K562 (cell line): ENCODE data around the gene PROK1. TPM values are rescaled to one million over a fixed set of nuclear protein-coding genes. Genes with fewer than 3 reads are reported as not detected.

Source experiments
- ATAC-seq: fragments of 200-7000 bp; cut with Tn5 transposase; 3 replicates; pipeline ENCODE4 v1.9.1; 2020; ENCODE audit warnings: moderate library complexity
- BruUV-seq: library from RNA; stranded (reverse); fragments of 400-500 nt; replicated peaks from 2 replicates; lab custom pipeline; 2021; lab: Mats Ljungman, UMichigan
- CTCF ChIA-PET: fragments of 300-600 bp; formaldehyde crosslinking; extraction: SDS; loops from one replicate; lab custom pipeline; 2021; ENCODE audit warnings: low intra/inter-chr PET ratio; lab: Yijun Ruan, JAX
- POLR2A ChIA-PET: fragments of 300-600, 350-650 bp; sonication (Branson Sonifier 250); formaldehyde crosslinking; extraction: SDS; loops from one replicate; lab custom pipeline; 2021; ENCODE audit warnings: antibody characterized with exemption, inconsistent platforms; lab: Yijun Ruan, JAX
- DNase-seq, 4 experiments: peaks; one replicate each; pipeline versions ENCODE4 v3.0.0 to v3.0.0-alpha.2; 2011 to 2018; ENCODE audit warnings: low spot score in 3 of 4, mixed read lengths in 3 of 4; ENCODE audit errors: extremely low read depth in 1 of 4
- FAIRE-seq: peaks from 2 replicates; lab custom pipeline; 2011; peaks lifted over from hg19 to GRCh38; lab: Jason Lieb, UNC
- H2AFZ ChIP-seq: 2 replicates; pipeline ENCODE4 v1.6.0; 2011; ENCODE audit warnings: low read depth, low read length, control low read depth, inconsistent platforms
- H3K27ac ChIP-seq: fragments of 200-600 bp; 3 replicates; pipeline ENCODE4 v1.8.0; 2011; ENCODE audit warnings: low read depth, mild to moderate bottlenecking, control low read depth, inconsistent platforms, low read length, moderate library complexity, mixed read lengths; ENCODE audit errors: extremely low read depth
- H3K27me3 ChIP-seq, 2 experiments: fragments of 300-600 bp in 1 of 2; 2 replicates in 1 of 2; 3 replicates in 1 of 2; pipeline versions ENCODE4 v1.6.0 to v1.8.0; 2011; ENCODE audit warnings: inconsistent platforms in 2 of 2, low read length in 2 of 2, mild to moderate bottlenecking in 1 of 2, mixed read lengths in 1 of 2, moderate library complexity in 1 of 2; ENCODE audit not compliant: control insufficient read depth in 2 of 2, insufficient read depth in 2 of 2
- H3K36me3 ChIP-seq: fragments of 300-600 bp; 3 replicates; pipeline ENCODE4 v1.8.0; 2011; ENCODE audit warnings: mild to moderate bottlenecking, low read length, inconsistent platforms; ENCODE audit not compliant: control insufficient read depth, insufficient read depth
- H3K4me1 ChIP-seq, 2 experiments: fragments of 200-600 bp in 1 of 2; replicated peaks in 1 of 2; 2 replicates in 1 of 2; 3 replicates in 1 of 2; pipeline versions ENCODE4 v1.5.1 to v1.8.0; 2011; ENCODE audit warnings: inconsistent platforms in 2 of 2, low read length in 2 of 2, mild to moderate bottlenecking in 1 of 2, mixed read lengths in 1 of 2, moderate library complexity in 1 of 2; ENCODE audit not compliant: control insufficient read depth in 2 of 2, insufficient read depth in 2 of 2
- H3K4me2 ChIP-seq: 2 replicates; pipeline ENCODE4 v1.6.1; 2011; ENCODE audit warnings: low read length, control low read depth, inconsistent platforms, mixed read lengths; ENCODE audit not compliant: insufficient read depth
- H3K4me3 ChIP-seq: fragments of 200-600 bp; sonication (generic), shearing (Covaris generic); 2 replicates; pipeline ENCODE4 v1.5.1; 2016; ENCODE audit warnings: control low read depth, inconsistent platforms
- H3K79me2 ChIP-seq: fragments of 200-600 bp; 3 replicates; pipeline ENCODE4 v1.8.0; 2011; ENCODE audit warnings: low read length, inconsistent platforms; ENCODE audit not compliant: control insufficient read depth, insufficient read depth
- H3K9ac ChIP-seq, 2 experiments: 2 replicates each; pipeline versions ENCODE4 v1.6.0 to v1.6.1; 2011; ENCODE audit warnings: low read depth in 2 of 2, low read length in 2 of 2, control low read depth in 1 of 2, inconsistent platforms in 1 of 2, mild to moderate bottlenecking in 1 of 2, mixed read lengths in 1 of 2; ENCODE audit not compliant: insufficient read depth in 1 of 2
- H3K9me1 ChIP-seq: one replicate; pipeline ENCODE4 v1.6.0; 2011; ENCODE audit warnings: inconsistent platforms, mild to moderate bottlenecking, low read length, moderate library complexity; ENCODE audit not compliant: control insufficient read depth, insufficient read depth
- H3K9me3 ChIP-seq: replicated peaks from 2 replicates; pipeline ENCODE4 v1.5.1; 2011; ENCODE audit warnings: low read depth, low read length, inconsistent platforms; ENCODE audit not compliant: control insufficient read depth, insufficient read depth
- H4K20me1 ChIP-seq: replicated peaks from 2 replicates; pipeline ENCODE4 v1.6.1; 2011; ENCODE audit warnings: low read length, inconsistent platforms, mixed read lengths; ENCODE audit not compliant: control insufficient read depth, insufficient read depth
- ATF3 ChIP-seq, 2 experiments: fragments of 450-650 bp in 1 of 2; sonication (generic) in 1 of 2; formaldehyde crosslinking in 1 of 2; IDR thresholded peaks in 1 of 2; conservative IDR thresholded peaks in 1 of 2; 2 replicates each; pipeline versions ENCODE4 v1.6.1 to v1.8.1; 2016 to 2023; ENCODE audit warnings: mild to moderate bottlenecking in 2 of 2, moderate library complexity in 2 of 2, inconsistent platforms in 1 of 2, missing genetic modification reagents in 1 of 2
- CBX2 ChIP-seq: fragments of 200-600 bp; sonication (generic); IDR thresholded peaks from one replicate; pipeline ENCODE4 v1.6.1; 2012; ENCODE audit warnings: mild to moderate bottlenecking, low read length, inconsistent platforms; ENCODE audit not compliant: insufficient read depth, poor library complexity, severe bottlenecking
- EGR1 ChIP-seq: fragments of 450-650 bp; conservative IDR thresholded peaks from 2 replicates; pipeline ENCODE4 v1.6.1; 2017; ENCODE audit warnings: mild to moderate bottlenecking
- FIP1L1 ChIP-seq: fragments of 200-400 bp; formaldehyde crosslinking; IDR thresholded peaks from 2 replicates; pipeline ENCODE4 v1.6.1; 2018; ENCODE audit warnings: mild to moderate bottlenecking, low read depth, low read length; ENCODE audit not compliant: poor library complexity, severe bottlenecking
- GTF2A2 ChIP-seq: IDR thresholded peaks from 2 replicates; pipeline ENCODE4 v1.6.1; 2016; ENCODE audit warnings: mild to moderate bottlenecking, missing genetic modification characterization, missing compliant biosample characterization
- ILK ChIP-seq: fragments of 450-650 bp; IDR thresholded peaks from 2 replicates; pipeline ENCODE4 v1.6.1; 2016; ENCODE audit warnings: missing genetic modification characterization, low read depth, mild to moderate bottlenecking, missing compliant biosample characterization, moderate library complexity, borderline replicate concordance
- MAZ ChIP-seq, 2 experiments: fragments of 450-650 bp in 1 of 2; sonication (generic) in 1 of 2; formaldehyde crosslinking; IDR thresholded peaks in 1 of 2; conservative IDR thresholded peaks in 1 of 2; 2 replicates each; pipeline versions ENCODE4 v1.4.0 to v1.5.0; 2020; ENCODE audit warnings: mild to moderate bottlenecking in 1 of 2, missing genetic modification reagents in 1 of 2
- RAD51 ChIP-seq: fragments of 450-650 bp; IDR thresholded peaks from 2 replicates; pipeline ENCODE4 v1.7.1; 2016; ENCODE audit warnings: low read depth, mild to moderate bottlenecking, borderline replicate concordance
- RBM22 ChIP-seq: fragments of 200-400 bp; formaldehyde crosslinking; IDR thresholded peaks from 2 replicates; pipeline ENCODE4 v1.6.1; 2018; ENCODE audit warnings: low read length, low read depth; ENCODE audit not compliant: poor library complexity, severe bottlenecking
- TCF3 ChIP-seq: sonication (generic); formaldehyde crosslinking; IDR thresholded peaks from 2 replicates; pipeline ENCODE4 v1.4.0; 2020; ENCODE audit warnings: mild to moderate bottlenecking, missing genetic modification reagents
- XRCC3 ChIP-seq: fragments of 450-650 bp; IDR thresholded peaks from 2 replicates; pipeline ENCODE4 v1.6.1; 2017; ENCODE audit warnings: mild to moderate bottlenecking, moderate library complexity
- YY1 ChIP-seq, 3 experiments: IDR thresholded peaks; 2 replicates each; pipeline ENCODE4 v1.6.1; 2011; ENCODE audit warnings: low read length in 2 of 3, mild to moderate bottlenecking in 2 of 3, moderate library complexity in 2 of 3, borderline replicate concordance in 1 of 3, control low read depth in 1 of 3, low read depth in 1 of 3; ENCODE audit not compliant: insufficient read depth in 3 of 3, insufficient replicate concordance in 2 of 3, control insufficient read depth in 1 of 3, insufficient read length in 1 of 3; ENCODE audit errors: extremely low read depth in 1 of 3
- ZBTB2 ChIP-seq: fragments of 450-650 bp; IDR thresholded peaks from 2 replicates; pipeline ENCODE4 v1.6.1; 2016; ENCODE audit warnings: antibody characterized with exemption
- ZNF766 ChIP-seq: fragments of 200-800 bp; sonication (Bioruptor generic); conservative IDR thresholded peaks from 2 replicates; pipeline ENCODE4 v1.6.1; 2016; ENCODE audit warnings: missing genetic modification characterization, missing compliant biosample characterization
- WGBS: fragments of 100-300 bp; shearing (Covaris generic); methylation state at CpG from one replicate; pipeline ENCODE4 v1.1.6; 2016; ENCODE audit warnings: low coverage, mixed read lengths; ENCODE audit not compliant: insufficient coverage; ENCODE audit errors: missing lambda C conversion rate; 5-methylcytosine and 5-hydroxymethylcytosine counted together
- in situ Hi-C: fragments of 300-500 bp; cut with MboI; formaldehyde crosslinking; loops from 4 replicates; pipeline ENCODE4 v1.15.0; 2018; ENCODE audit warnings: inconsistent platforms, mixed read lengths
- intact Hi-C: fragments of 100-400 bp; cut with micrococcal nuclease; formaldehyde crosslinking; loops from 2 replicates; pipeline ENCODE4 v1.14.2; 2022
- polyA plus RNA-seq, 8 experiments: library from polyadenylated mRNA; depleted of rRNA in 4 of 8; stranded (reverse) in 5 of 8; unstranded in 3 of 8; fragments of >200 nt; fragmentation: Nextera tagmentation in 2 of 8; fragmentation: Illumina TruSeq in 1 of 8; extraction: Ambion mirVana in 2 of 8; extraction: Trizol in 1 of 8; gene quantifications; 2 replicates each; pipeline versions ENCODE4 v1.2.1 to v1.2.3, GENCODE V29; 2011 to 2014; ENCODE audit warnings: inconsistent platforms in 1 of 8, missing spikeins in 1 of 8
- total RNA-seq, 7 experiments: library from RNA; depleted of rRNA in 6 of 7; stranded (reverse); fragments of >200 nt in 6 of 7; fragmentation: Illumina TruSeq in 2 of 7; extraction: Trizol in 2 of 7; gene quantifications; 2 replicates each; pipeline versions ENCODE4 v1.2.1 to v1.2.3, GENCODE V29; 2011 to 2021; ENCODE audit warnings: low replicate concordance in 1 of 7

Gene PROK1
- total and polyA plus RNA-seq, 9 of the 15 experiments (the other 6 are each of a cell fraction or from before 2014, with no cell fraction given), result 0.15 TPM; not detected in 8

- no peak for TF ChIP-seq ZNF766 (CRISPR knock-in tag)
- no peak for TF ChIP-seq ZBTB2
- no peak for TF ChIP-seq XRCC3
Observed at GRCh38 chr1:110483308-110483685, 32.3 kb downstream of the PROK1 start (continued).

GRCh38 chr1:110484801-110485200 lies 33.9 kb downstream of the PROK1 start:
- 0 out of 2 replicates have a peak, but pooled peaks cover 17% of the 10 kb centered on the region for H4K20me1 ChIP-seq
- no peak overlapping the region for H2AFZ ChIP-seq
- H3K27ac ChIP-seq, result no peak overlapping the region
- no TSS peak for BruUV-seq
- 0% methylated on average over 11 of the region's 12 CpGs for WGBS
- FAIRE-seq (no peak), DNase-seq (no peak), ATAC-seq (no peak)
- intact Hi-C loops (no loop called here), in situ Hi-C loops (no loop called here)
- H3K9me3 ChIP-seq, result no peaks in the 10 kb centered on the region
- H3K4me2 ChIP-seq, result no peak overlapping the region
- H3K79me2 ChIP-seq, result no peaks in the 10 kb centered on the region
- H3K4me3 ChIP-seq, result no peak overlapping the region
- no peaks in the 10 kb centered on the region for H3K9me1 ChIP-seq
- H3K9ac ChIP-seq, result peak overlapping the region in 1 of 2 experiments; percentile 42; a peak in 1 of 4 replicates
- H3K27me3 ChIP-seq, result peaks cover 26 to 73% of the 10 kb centered on the region in 2 experiments
- POLR2A ChIA-PET, result interaction anchor here (0.6 kb wide), 1 partner anchor 10 kb away, joined by 3 read pairs; no protein-coding TSS in a partner anchor
- CTCF ChIA-PET, result no interaction called here
- H3K36me3 ChIP-seq, result no peaks in the 10 kb centered on the region
- peaks cover 0 to 12% of the 10 kb centered on the region in 2 experiments; a peak in 3 of 5 replicates for H3K4me1 ChIP-seq
- TF ChIP-seq TCF3 (CRISPR knock-in tag) (no peak), GTF2A2 (tag) (no peak), RBM22 (no peak), MAZ (CRISPR knock-in tag; conservative IDR thresholded peaks at IDR 0.05 in 1 of 2, IDR thresholded peaks at IDR 0.05 in 1 of 2) (no peak), YY1 (IDR thresholded peaks at IDR 0.05; ENCODE audit: borderline replicate concordance in 1 of 3, control insufficient read depth in 1 of 3, extremely low read depth in 1 of 3, insufficient read depth in 3 of 3, insufficient read length in 1 of 3, insufficient replicate concordance in 2 of 3, low read depth in 1 of 3, low read length in 2 of 3) (no peak), RAD51 (no peak), ILK (tag) (no peak), ATF3 (IDR thresholded peaks at IDR 0.05) (no peak), ATF3 (CRISPR knock-in tag; conservative IDR thresholded peaks at IDR 0.05) (no peak), CBX2 (no peak), FIP1L1 (no peak), EGR1 (no peak)
